Heart right ventricle (tissue), 16 donors: ENCODE results near the gene PCDHGB4. TPM values are rescaled to one million over a fixed set of nuclear protein-coding genes. Genes with fewer than 3 reads are reported as not detected.
"Not testable (repeated sequence)": the region's sequence is repeated elsewhere in the genome, so short reads cannot be mapped to it uniquely, and the experiment has no call there.

Source experiments
- ATAC-seq, 8 donors: fragments of 200-7000 bp; cut with Tn5 transposase; one replicate each; pipeline ENCODE4 v1.9.1; 2020; ENCODE audit warnings: mild to moderate bottlenecking in 8 of 8, moderate library complexity in 8 of 8, moderate number of reproducible peaks in 1 of 8
- DNase-seq, 2 donors: peaks; one replicate each; pipeline ENCODE4 v3.0.0-alpha.2; 2020
- H3K27ac ChIP-seq, 10 donors: fragments of 200-600 bp; sonication (generic) in 2 of 10; one replicate each; pipeline versions ENCODE4 v1.5.0 to v1.8.0; 2020 to 2022; ENCODE audit warnings: mild to moderate bottlenecking in 3 of 10
- H3K27me3 ChIP-seq, 7 donors: fragments of 200-600 bp; one replicate each; pipeline ENCODE4 v1.8.0; 2021 to 2022; ENCODE audit warnings: mild to moderate bottlenecking in 2 of 7
- H3K36me3 ChIP-seq, 9 donors: fragments of 200-600 bp; sonication (generic) in 1 of 9; one replicate each; pipeline versions ENCODE4 v1.5.0 to v1.8.0; 2020 to 2022; ENCODE audit warnings: mild to moderate bottlenecking in 2 of 9
- H3K4me1 ChIP-seq, 9 donors: fragments of 200-600 bp; sonication (generic) in 1 of 9; one replicate each; pipeline versions ENCODE4 v1.5.0 to v1.8.0; 2020 to 2022; ENCODE audit warnings: mild to moderate bottlenecking in 4 of 9
- H3K4me3 ChIP-seq, 10 donors: fragments of 200-600 bp; sonication (generic) in 2 of 10; one replicate each; pipeline versions ENCODE4 v1.5.0 to v1.8.0; 2020 to 2022; ENCODE audit warnings: mild to moderate bottlenecking in 7 of 10, moderate library complexity in 2 of 10
- H3K9me3 ChIP-seq, 11 donors: fragments of 200-600 bp in 10 of 11; sonication (generic) in 2 of 11; one replicate each; pipeline versions ENCODE4 v1.5.0 to v1.8.0; 2013 to 2022; ENCODE audit warnings: mild to moderate bottlenecking in 2 of 11, control low read depth in 1 of 11, moderate library complexity in 1 of 11
- CTCF ChIP-seq, 9 donors: fragments of 200-600 bp; sonication (generic) in 2 of 9; IDR thresholded peaks; one replicate each; pipeline versions ENCODE4 v1.5.0 to v1.8.0; 2021 to 2022; ENCODE audit warnings: antibody characterized with exemption in 9 of 9, mild to moderate bottlenecking in 5 of 9, moderate library complexity in 1 of 9
- WGBS, 2 donors: extraction: QIAGEN DNeasy Blood & Tissue Kit; methylation state at CpG; one replicate each; pipeline ENCODE4 v1.1.7; 2013; ENCODE audit warnings: inconsistent platforms in 1 of 2; 5-methylcytosine and 5-hydroxymethylcytosine counted together
- intact Hi-C, 10 donors: fragments of 100-400 bp; cut with DNase I; formaldehyde crosslinking; loops; one replicate each; pipeline versions ENCODE4 v1.11.1 to v1.14.2; 2022
- polyA plus RNA-seq, 2 donors: library from polyadenylated mRNA; stranded (reverse); fragments of 200-250 nt; gene quantifications; one replicate each; pipeline ENCODE4 v1.2.3, GENCODE V29; 2013
- total RNA-seq, 10 donors: library from RNA; stranded (reverse); fragmentation: NEBNext Ultra II Directional in 3 of 10; extraction: Animal tissue kit (Norgen Biotek cat#: 25700) in 3 of 10; gene quantifications; one replicate each; pipeline versions ENCODE4 v1.2.1 to v1.2.4, GENCODE V29; 2021 to 2023
- donor health status: Arrhythmogenic right ventricular cardiomyopathy.
- donor health status: ischemic (EF 13 %, LVEDD 7.1; RV severe dilation, severe dysfunction).
- donor health status: healthy with polysubstance abuse.
- donor health status: DM: no; HTN: yes; CAD: no.
- donor health status: DM: no; HTN: no; CAD: no.
- donor health status: ischemic (EF 25% LVEDD 6.9; RV normal size, moderate dysfunction).
- donor health status: ischemic (EF 25% LVEDD 5.7; RV mildly dilated, moderate dysfunction).
- donor health status: healthy.
- donor health status: DM: yes; HTN: yes; CAD: no.
- donor health status: Ischemic cardiomyopathy.
- donor health status: ischemic (EF 35%, LVEDD 5.7; RV mildly dilated, moderate dysfunction).
- donor health status: nonischemic (EF 11% LVEDD 7.7; RV severe dilation, severe dysfunction).
- donor health status: DM: yes; HTN: yes; CAD: no.
- donor health status: PGD.
- donor health status: ischemic (EF 29% LVEDD 5.4; RV normal size, mild dysfunction).
- donor health status: nonischemic (EF 23%, LVEDD 6.1; RV moderate dilation, normal function).

The PCDHGB4 gene
- total and polyA plus RNA-seq, 12 donors, result 0.96 to 10.9 (median 7.1) TPM

- H3K27ac ChIP-seq, result peak within 1 kb of the TSS in 4 of 10 donors; percentile 1 to 24 (median 8)
These were observed 25.5 kb downstream of the PCDHGB4 start, which contains the start of gene PCDHGA10 for GRCh38 chr5:141412854-141413539. PCDHGA10 (plus strand) TSS chr5:141412987; CDS start chr5:141413176, 189 bp downstream.

GRCh38 chr5:141413540-141414069 lies 26.1 kb downstream of the PCDHGB4 start:
- peak overlapping the region in 8 of 10 donors; percentile 9 to 48 (median 36) for H3K4me3 ChIP-seq
- H3K27me3 ChIP-seq, result peaks cover 0 to 96% (median 0%) of the 10 kb centered on the region in 7 donors
- H3K9me3 ChIP-seq, result peaks cover 0 to 100% (median 45%) of the 10 kb centered on the region in 11 donors
- TF ChIP-seq CTCF (IDR thresholded peaks at IDR 0.05), result no peak
- peaks cover 0 to 56% (median 0%) of the 10 kb centered on the region in 9 donors for H3K36me3 ChIP-seq
- 23 to 26% methylated on average over 25 of the region's 25 CpGs for WGBS, 2 donors
- peaks cover 0 to 25% (median 5%) of the 10 kb centered on the region in 9 donors for H3K4me1 ChIP-seq
- peak in 4 of 8 donors; percentile 12 to 57 (median 24) for ATAC-seq
- intact Hi-C loops, result loop anchor here in 4 of 10 donors (5.0 to 10.0 kb wide), 4 partner anchors 111 to 199 kb away; partner anchors contain the start of gene PCDHB13 (in 1 of the 4)
- no peak for DNase-seq
- peak overlapping the region in 1 of 10 donors; percentile 1 for H3K27ac ChIP-seq

More at GRCh38 chr5:141412854-141413539, 25.5 kb downstream of the PCDHGB4 start, which contains the start of gene PCDHGA10:
- peaks cover 0 to 19% (median 0%) of the 10 kb centered on the region in 9 donors for H3K4me1 ChIP-seq
- peak; percentile 18 to 59 (median 52) for TF ChIP-seq CTCF (IDR thresholded peaks at IDR 0.05)
- ATAC-seq (peak in 6 of 8 donors; percentile 55 to 65 (median 60)), DNase-seq (no peak)
- peak within 1 kb of the TSS in 9 of 10 donors; percentile 5 to 48 (median 34) for H3K4me3 ChIP-seq
- peaks cover 0 to 100% (median 46%) of the 10 kb centered on the region in 11 donors for H3K9me3 ChIP-seq
- intact Hi-C loops, result loop anchor here in 4 of 10 donors (5.0 to 10.0 kb wide), 4 partner anchors 112 to 198 kb away; partner anchors contain the start of gene PCDHB13 (in 1 of the 4)
- WGBS, 2 donors, result 27 to 36% methylated on average over 31 of the region's 31 CpGs
- H3K36me3 ChIP-seq, result peaks cover 0 to 62% (median 0%) of the 10 kb centered on the region in 9 donors
- peaks cover 0 to 96% (median 0%) of the 10 kb centered on the region in 7 donors for H3K27me3 ChIP-seq

GRCh38 chr5:141414548-141415274 lies 27.2 kb downstream of the PCDHGB4 start:
- H3K27me3 ChIP-seq, result peaks cover 0 to 96% (median 0%) of the 10 kb centered on the region in 7 donors
- intact Hi-C loops, result loop anchor here in 8 of 10 donors (5.0 to 10.0 kb wide), 7 partner anchors 108 to 200 kb away; partner anchors contain the start of gene PCDHB13 (in 1 of the 8)
- peaks cover 0 to 100% (median 45%) of the 10 kb centered on the region in 11 donors for H3K9me3 ChIP-seq
- H3K27ac ChIP-seq, DNase-seq, ATAC-seq, H3K4me3 ChIP-seq: not testable (repeated sequence)
- H3K36me3 ChIP-seq, result peaks cover 0 to 56% (median 0%) of the 10 kb centered on the region in 9 donors
- WGBS, 2 donors, result 45 to 58% methylated on average over 41 to 46 of the region's 46 CpGs
- peaks cover 0 to 25% (median 5%) of the 10 kb centered on the region in 9 donors for H3K4me1 ChIP-seq

GRCh38 chr5:141415275-141415618 lies 27.7 kb downstream of the PCDHGB4 start:
- 43 to 45% methylated on average over 24 of the region's 24 CpGs for WGBS, 2 donors
- ATAC-seq, DNase-seq, H3K27ac ChIP-seq, H3K4me3 ChIP-seq: not testable (repeated sequence)
- Histone ChIP-seq H3K4me1 (peaks cover 0 to 25% (median 5%) of the 10 kb centered on the region in 9 donors), H3K36me3 (peaks cover 0 to 53% (median 0%) of the 10 kb centered on the region in 9 donors), H3K27me3 (peaks cover 0 to 96% (median 0%) of the 10 kb centered on the region in 7 donors), H3K9me3 (peaks cover 0 to 100% (median 45%) of the 10 kb centered on the region in 11 donors)
- intact Hi-C loops, result loop anchor here in 8 of 10 donors (5.0 to 10.0 kb wide), 7 partner anchors 107 to 200 kb away; partner anchors contain the start of gene PCDHB13 (in 1 of the 8)
